Measurements from ENCODE around the gene ZNF385C. TPM values are rescaled to one million over a fixed set of nuclear protein-coding genes. Genes with fewer than 3 reads are reported as not detected.

Gene ZNF385C
- total RNA-seq, 1 donor from 2014 or later = under 0.01 TPM

- FAIRE-seq (no peak), DNase-seq (ENCODE audit: low read depth) (peak; percentile 61)
- no peak for TF ChIP-seq CTCF (IDR thresholded peaks at IDR 0.05; ENCODE audit: insufficient read depth, low read length, severe bottlenecking)
- peaks cover 27% of the 10 kb centered on the region for H3K36me3 ChIP-seq (ENCODE audit: control insufficient read depth, insufficient read depth, low read length)
- no peak overlapping the region for H3K4me3 ChIP-seq (ENCODE audit: low read depth, low read length)
- H3K27me3 ChIP-seq (ENCODE audit: control insufficient read depth, insufficient read depth, low read length) = no peaks in the 10 kb centered on the region
Measured at GRCh38 chr17:42132941-42133340, 34.7 kb upstream of the ZNF385C start.

DNA sequence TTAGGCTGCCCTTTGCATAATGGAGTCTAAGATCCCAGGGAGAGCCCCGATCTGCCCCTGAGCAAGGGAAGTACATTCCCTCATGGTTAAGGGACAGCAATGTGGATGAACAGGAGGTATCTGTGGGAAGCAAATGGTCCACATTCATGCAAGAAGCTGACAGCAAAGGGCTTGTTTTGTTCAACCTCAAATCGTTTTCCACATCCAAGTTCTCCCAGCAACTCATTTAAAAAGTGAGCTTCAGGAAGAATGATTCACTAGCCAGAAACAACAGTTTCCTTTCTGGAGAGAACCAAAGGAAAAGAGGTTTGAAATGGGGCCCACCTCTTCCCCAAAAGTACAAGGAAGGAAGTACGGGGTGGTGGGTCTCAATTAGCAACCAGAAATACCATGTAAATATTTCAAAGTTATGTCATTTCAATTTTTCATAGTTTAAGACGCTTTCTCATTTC is 33.7 kb upstream of the ZNF385C start:
- TF ChIP-seq CTCF (IDR thresholded peaks at IDR 0.05; ENCODE audit: insufficient read depth, low read length, severe bottlenecking) = no peak
- Histone ChIP-seq H3K4me3 (ENCODE audit: low read depth, low read length) (no peak overlapping the region), H3K36me3 (ENCODE audit: control insufficient read depth, insufficient read depth, low read length) (peaks cover 28% of the 10 kb centered on the region), H3K27me3 (ENCODE audit: control insufficient read depth, insufficient read depth, low read length) (no peaks in the 10 kb centered on the region)
- DNase-seq (ENCODE audit: low read depth) (no peak), FAIRE-seq (no peak)

DNA sequence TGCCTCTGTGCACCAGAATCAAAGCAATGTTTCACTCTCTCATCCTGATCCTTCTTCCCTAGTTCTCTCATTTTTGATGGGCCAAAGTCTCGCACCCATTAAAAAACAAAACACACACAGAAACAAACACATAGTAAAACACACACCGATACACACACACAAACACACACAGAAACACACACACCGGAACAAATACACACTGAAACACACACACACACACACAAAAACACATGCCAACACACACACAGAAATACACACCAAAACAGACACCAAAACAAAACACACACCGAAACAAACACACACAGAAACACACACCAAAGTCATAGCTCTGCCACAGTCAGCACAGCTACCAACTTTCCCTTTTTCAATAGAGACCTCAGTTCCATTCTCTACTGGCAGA is 33.0 kb upstream of the ZNF385C start:
- FAIRE-seq = no peak
- H3K36me3 ChIP-seq (ENCODE audit: control insufficient read depth, insufficient read depth, low read length) = peaks cover 28% of the 10 kb centered on the region
- no peaks in the 10 kb centered on the region for H3K27me3 ChIP-seq (ENCODE audit: control insufficient read depth, insufficient read depth, low read length)
- DNase-seq (ENCODE audit: low read depth) = no peak
- TF ChIP-seq CTCF (IDR thresholded peaks at IDR 0.05; ENCODE audit: insufficient read depth, low read length, severe bottlenecking) = no peak
- no peak overlapping the region for H3K4me3 ChIP-seq (ENCODE audit: low read depth, low read length)

DNA sequence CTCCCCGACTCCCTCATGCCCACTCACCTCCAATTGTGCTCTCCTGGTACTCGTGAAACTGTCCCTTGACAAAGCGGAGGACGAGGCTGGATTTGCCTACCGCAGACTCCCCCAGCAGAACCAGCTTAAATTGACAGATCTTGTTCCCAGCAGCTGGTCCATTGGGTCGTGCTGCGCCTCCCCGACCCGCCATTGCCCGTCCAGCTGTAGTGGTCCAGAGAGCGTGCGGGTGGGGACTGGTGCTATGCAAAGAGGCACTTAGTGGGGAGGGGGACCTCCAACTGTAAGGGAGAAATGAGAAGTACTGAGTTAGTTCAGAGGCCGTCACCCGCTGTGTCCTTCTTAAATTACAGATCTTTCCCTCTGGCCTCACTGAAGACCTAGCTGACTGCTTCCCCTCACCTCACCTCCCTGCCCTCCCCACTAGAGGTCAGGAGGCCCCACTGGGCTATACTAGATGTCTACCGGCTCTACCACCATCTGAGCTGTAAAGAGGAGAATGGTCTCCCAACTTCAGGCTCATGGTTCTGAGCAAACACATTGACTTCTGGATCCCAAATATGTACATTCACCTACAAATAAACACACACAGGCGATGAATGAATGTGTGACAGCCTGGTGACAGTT is 32.1 kb upstream of the ZNF385C start:
- H3K4me3 ChIP-seq (ENCODE audit: low read depth, low read length) = no peak overlapping the region
- FAIRE-seq (no peak), DNase-seq (ENCODE audit: low read depth) (no peak)
- peaks cover 30% of the 10 kb centered on the region for H3K36me3 ChIP-seq (ENCODE audit: control insufficient read depth, insufficient read depth, low read length)
- TF ChIP-seq CTCF (IDR thresholded peaks at IDR 0.05; ENCODE audit: insufficient read depth, low read length, severe bottlenecking) = no peak
- no peaks in the 10 kb centered on the region for H3K27me3 ChIP-seq (ENCODE audit: control insufficient read depth, insufficient read depth, low read length)

- DNase-seq (ENCODE audit: low read depth) (no peak), FAIRE-seq (no peak)
- H3K27me3 ChIP-seq (ENCODE audit: control insufficient read depth, insufficient read depth, low read length) = no peaks in the 10 kb centered on the region
- peaks cover 32% of the 10 kb centered on the region for H3K36me3 ChIP-seq (ENCODE audit: control insufficient read depth, insufficient read depth, low read length)
- H3K4me3 ChIP-seq (ENCODE audit: low read depth, low read length) = no peak overlapping the region
- no peak for TF ChIP-seq CTCF (IDR thresholded peaks at IDR 0.05; ENCODE audit: insufficient read depth, low read length, severe bottlenecking)
Measured at GRCh38 chr17:42129109-42129837, 31.0 kb upstream of the ZNF385C start.
